ENCODE results near the gene CNTNAP5.

GRCh38 chr2:124877141-124877577, 852.1 kb downstream of the CNTNAP5 start:
- TF ChIP-seq CTCF (IDR thresholded peaks at IDR 0.05; ENCODE audit: extremely low read depth in 1 of 2, insufficient read depth in 1 of 2, low read depth in 1 of 2, low read length in 2 of 2) (no peak), POLR2A (IDR thresholded peaks at IDR 0.05; ENCODE audit: low read depth, low read length) (no peak), EZH2 (IDR thresholded peaks at IDR 0.05; ENCODE audit: borderline replicate concordance, low read depth, low read length, severe bottlenecking) (no peak), MYC (IDR thresholded peaks at IDR 0.05; ENCODE audit: low read depth, low read length) (no peak)

Measured in endothelial cell of umbilical vein (primary cell).